ENCODE measurements around the gene CD55. TPM values are rescaled to one million over a fixed set of nuclear protein-coding genes. Genes with fewer than 3 reads are reported as not detected.

CD55 gene
- polyA plus RNA-seq, 1 of the 3 experiments (the other 2 are of a cell fraction) = 10.4 TPM

GRCh38 chr1:207333009-207333600 lies 11.6 kb downstream of the CD55 start:
- Histone ChIP-seq H3K4me1 (ENCODE audit: control insufficient read depth in 1 of 2, insufficient read depth in 2 of 2, low read depth in 1 of 2, low read length in 1 of 2) (no peaks in the 10 kb centered on the region), H2AFZ (ENCODE audit: low read depth) (no peak overlapping the region), H3K4me3 (ENCODE audit: low read depth in 2 of 2, low read length in 1 of 2) (no peak overlapping the region), H3F3A (replicated peaks; ENCODE audit: insufficient read depth) (no peaks in the 10 kb centered on the region), H3K9me3 (no peaks in the 10 kb centered on the region), H3K27me3 (ENCODE audit: insufficient read depth) (no peaks in the 10 kb centered on the region), H3K9ac (no peak overlapping the region), H3K9me2 (no peaks in the 10 kb centered on the region), H3K36me3 (replicated peaks in 1 of 2; ENCODE audit: control insufficient read depth in 1 of 2, insufficient read depth in 2 of 2, low read length in 1 of 2) (no peaks in the 10 kb centered on the region), H3K4me2 (no peak overlapping the region), H3K79me2 (ENCODE audit: insufficient read depth) (no peaks in the 10 kb centered on the region), H3K27ac (ENCODE audit: low read depth in 2 of 2, low read length in 1 of 2) (no peak overlapping the region), H4K20me1 (ENCODE audit: insufficient read depth) (no peaks in the 10 kb centered on the region)
- WGBS (ENCODE audit: low lambda C conversion rate) = 9% methylated on average over 3 of the region's 3 CpGs
- ChIA-PET CTCF (no interaction called here), POLR2A (no interaction called here)
- no peak for DNase-seq
- TF ChIP-seq JUND (IDR thresholded peaks at IDR 0.05) (no peak), TAF1 (IDR thresholded peaks at IDR 0.05; ENCODE audit: borderline replicate concordance, low read depth, low read length) (no peak), ELF1 (IDR thresholded peaks at IDR 0.05) (no peak), RCOR1 (IDR thresholded peaks at IDR 0.05; ENCODE audit: low read length) (no peak), TEAD4 (IDR thresholded peaks at IDR 0.05; ENCODE audit: borderline replicate concordance, insufficient read depth) (no peak), GATA2 (CRISPR knock-in tag; IDR thresholded peaks at IDR 0.05) (no peak), USF2 (IDR thresholded peaks at IDR 0.05; ENCODE audit: borderline replicate concordance, low read depth, low read length) (no peak), CHD2 (IDR thresholded peaks at IDR 0.05; ENCODE audit: low read length, partially characterized antibody) (no peak), EP300 (IDR thresholded peaks at IDR 0.05; ENCODE audit: borderline replicate concordance in 1 of 2, low read depth in 1 of 2, low read length in 1 of 2) (no peak), RAD21 (IDR thresholded peaks at IDR 0.05; ENCODE audit: low read length) (no peak), RFX5 (IDR thresholded peaks at IDR 0.05; ENCODE audit: low read length) (no peak), USF1 (IDR thresholded peaks at IDR 0.05; ENCODE audit: borderline replicate concordance, low read depth) (no peak), MEF2A (IDR thresholded peaks at IDR 0.05; ENCODE audit: borderline replicate concordance, low read depth) (no peak), SIN3A (IDR thresholded peaks at IDR 0.05; ENCODE audit: borderline replicate concordance, low read depth, low read length) (no peak)

- no peak overlapping the region for H2AFZ ChIP-seq (ENCODE audit: low read depth)
- no peak overlapping the region for H3K27ac ChIP-seq (ENCODE audit: low read depth in 2 of 2, low read length in 1 of 2)
- H3K4me3 ChIP-seq (ENCODE audit: low read depth in 2 of 2, low read length in 1 of 2) = no peak overlapping the region
- H3K4me2 ChIP-seq = no peak overlapping the region
- H3K9me2 ChIP-seq = no peaks in the 10 kb centered on the region
- H3K4me1 ChIP-seq (ENCODE audit: control insufficient read depth in 1 of 2, insufficient read depth in 2 of 2, low read depth in 1 of 2, low read length in 1 of 2) = no peaks in the 10 kb centered on the region
- no peaks in the 10 kb centered on the region for H3F3A ChIP-seq (replicated peaks; ENCODE audit: insufficient read depth)
- no peak overlapping the region for H3K9ac ChIP-seq
- H3K79me2 ChIP-seq (ENCODE audit: insufficient read depth) = no peaks in the 10 kb centered on the region
- 6% methylated on average over 1 of the region's 1 CpG for WGBS (ENCODE audit: low lambda C conversion rate)
- no peak for DNase-seq
- CTCF ChIA-PET = no interaction called here
- no peaks in the 10 kb centered on the region for H3K27me3 ChIP-seq (ENCODE audit: insufficient read depth)
- H4K20me1 ChIP-seq (ENCODE audit: insufficient read depth) = no peaks in the 10 kb centered on the region
- no peak for TF ChIP-seq RAD21 (IDR thresholded peaks at IDR 0.05; ENCODE audit: low read length)
- no peak for TF ChIP-seq YY1 (IDR thresholded peaks at IDR 0.05; ENCODE audit: low read depth)
- no peak for TF ChIP-seq CTCF (IDR thresholded peaks at IDR 0.05)
- TF ChIP-seq IRF3 (IDR thresholded peaks at IDR 0.05; ENCODE audit: low read depth, low read length) = no peak
- TF ChIP-seq EP300 (IDR thresholded peaks at IDR 0.05; ENCODE audit: borderline replicate concordance in 1 of 2, low read depth in 1 of 2, low read length in 1 of 2) = no peak
- H3K9me3 ChIP-seq = no peaks in the 10 kb centered on the region
- POLR2A ChIA-PET = no interaction called here
- no peaks in the 10 kb centered on the region for H3K36me3 ChIP-seq (replicated peaks in 1 of 2; ENCODE audit: control insufficient read depth in 1 of 2, insufficient read depth in 2 of 2, low read length in 1 of 2)
Observed at GRCh38 chr1:207333620-207334019, 12.1 kb downstream of the CD55 start.
